Measurements from ENCODE around the gene DOK5. TPM values are rescaled to one million over a fixed set of nuclear protein-coding genes. Genes with fewer than 3 reads are reported as not detected.

The DOK5 gene
- total RNA-seq, 1 donor = 14.1 TPM

- Histone ChIP-seq H3K4me3 (ENCODE audit: insufficient read depth, low read length) (no peak overlapping the region), H2AFZ (ENCODE audit: low read length) (no peak overlapping the region), H3K4me2 (ENCODE audit: insufficient read depth, low read length) (no peak overlapping the region), H3K79me2 (ENCODE audit: insufficient read depth, low read length) (no peaks in the 10 kb centered on the region), H3K27ac (ENCODE audit: low read depth, low read length) (no peak overlapping the region), H4K20me1 (ENCODE audit: insufficient read depth, low read length) (no peaks in the 10 kb centered on the region), H3K36me3 (ENCODE audit: insufficient read depth, low read length) (no peaks in the 10 kb centered on the region), H3K9me3 (ENCODE audit: low read depth, low read length) (no peaks in the 10 kb centered on the region), H3K27me3 (ENCODE audit: insufficient read depth, low read length) (peaks cover 6% of the 10 kb centered on the region), H3K4me1 (ENCODE audit: insufficient read depth, low read length) (no peaks in the 10 kb centered on the region)
- DNase-seq (ENCODE audit: insufficient read length, low spot score, missing footprints) = no peak
- TF ChIP-seq CTCF (IDR thresholded peaks at IDR 0.05; ENCODE audit: extremely low read depth, low read depth, low read length) = no peak
Measured at GRCh38 chr20:54450207-54450606, 25.2 kb upstream of the DOK5 start.

DNA sequence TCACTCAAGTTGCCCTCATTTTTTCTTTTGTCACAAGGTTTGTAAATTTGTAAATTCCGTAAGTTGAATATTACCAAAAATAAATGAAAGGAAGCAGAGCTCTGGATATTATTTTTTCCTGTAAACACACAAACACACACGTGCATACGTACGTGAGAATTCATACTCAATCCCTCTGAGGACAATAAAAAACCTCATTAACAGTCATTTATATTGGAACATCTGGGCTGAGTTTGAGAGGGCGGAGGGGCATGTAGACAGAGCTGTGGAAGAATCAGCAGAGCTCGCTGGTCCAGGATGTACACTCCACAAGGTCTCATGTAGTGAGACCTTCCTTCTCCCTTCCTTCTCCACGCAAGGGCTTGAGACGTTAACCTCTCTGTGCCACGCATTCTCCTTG, 24.2 kb upstream of the DOK5 start:
- Histone ChIP-seq H3K27me3 (ENCODE audit: insufficient read depth, low read length) (peaks cover 6% of the 10 kb centered on the region), H4K20me1 (ENCODE audit: insufficient read depth, low read length) (no peaks in the 10 kb centered on the region), H3K4me1 (ENCODE audit: insufficient read depth, low read length) (no peaks in the 10 kb centered on the region), H3K9me3 (ENCODE audit: low read depth, low read length) (no peaks in the 10 kb centered on the region), H3K79me2 (ENCODE audit: insufficient read depth, low read length) (no peaks in the 10 kb centered on the region), H3K27ac (ENCODE audit: low read depth, low read length) (no peak overlapping the region), H3K4me2 (ENCODE audit: insufficient read depth, low read length) (no peak overlapping the region), H3K36me3 (ENCODE audit: insufficient read depth, low read length) (no peaks in the 10 kb centered on the region), H2AFZ (ENCODE audit: low read length) (no peak overlapping the region), H3K4me3 (ENCODE audit: insufficient read depth, low read length) (no peak overlapping the region)
- DNase-seq (ENCODE audit: insufficient read length, low spot score, missing footprints) = no peak
- no peak for TF ChIP-seq CTCF (IDR thresholded peaks at IDR 0.05; ENCODE audit: extremely low read depth, low read depth, low read length)

DNA sequence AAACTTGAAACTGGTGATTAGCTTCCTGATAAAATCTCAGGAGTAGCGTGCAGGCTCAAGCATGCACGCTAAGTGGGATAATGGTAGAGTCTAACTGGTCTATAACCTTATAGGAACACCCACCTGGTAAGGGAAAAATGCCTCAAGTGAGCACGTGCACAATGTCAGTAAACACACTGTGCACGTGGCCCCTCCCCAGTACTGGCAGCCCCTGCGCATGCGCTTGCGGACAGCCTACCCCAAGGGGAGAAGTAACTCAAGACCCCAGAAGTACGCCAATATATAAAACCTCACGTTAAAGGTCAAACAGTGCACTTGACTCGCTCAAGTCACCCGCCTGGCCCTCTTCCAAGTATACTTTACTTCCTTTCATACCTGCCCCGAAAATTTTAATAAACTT, 23.1 kb upstream of the DOK5 start:
- Histone ChIP-seq H3K79me2 (ENCODE audit: insufficient read depth, low read length) (no peaks in the 10 kb centered on the region), H2AFZ (ENCODE audit: low read length) (no peak overlapping the region), H3K9me3 (ENCODE audit: low read depth, low read length) (no peaks in the 10 kb centered on the region), H3K27me3 (ENCODE audit: insufficient read depth, low read length) (peaks cover 5% of the 10 kb centered on the region), H4K20me1 (ENCODE audit: insufficient read depth, low read length) (no peaks in the 10 kb centered on the region), H3K27ac (ENCODE audit: low read depth, low read length) (no peak overlapping the region), H3K4me3 (ENCODE audit: insufficient read depth, low read length) (no peak overlapping the region), H3K4me1 (ENCODE audit: insufficient read depth, low read length) (no peaks in the 10 kb centered on the region), H3K4me2 (ENCODE audit: insufficient read depth, low read length) (no peak overlapping the region), H3K36me3 (ENCODE audit: insufficient read depth, low read length) (no peaks in the 10 kb centered on the region)
- TF ChIP-seq CTCF (IDR thresholded peaks at IDR 0.05; ENCODE audit: extremely low read depth, low read depth, low read length) = no peak
- DNase-seq (ENCODE audit: insufficient read length, low spot score, missing footprints) = no peak

- H3K4me2 ChIP-seq (ENCODE audit: insufficient read depth, low read length) = no peak overlapping the region
- no peaks in the 10 kb centered on the region for H3K9me3 ChIP-seq (ENCODE audit: low read depth, low read length)
- no peak overlapping the region for H2AFZ ChIP-seq (ENCODE audit: low read length)
- H4K20me1 ChIP-seq (ENCODE audit: insufficient read depth, low read length) = no peaks in the 10 kb centered on the region
- H3K79me2 ChIP-seq (ENCODE audit: insufficient read depth, low read length) = no peaks in the 10 kb centered on the region
- TF ChIP-seq CTCF (IDR thresholded peaks at IDR 0.05; ENCODE audit: extremely low read depth, low read depth, low read length) = no peak
- DNase-seq (ENCODE audit: insufficient read length, low spot score, missing footprints) = no peak
- no peaks in the 10 kb centered on the region for H3K27me3 ChIP-seq (ENCODE audit: insufficient read depth, low read length)
- H3K27ac ChIP-seq (ENCODE audit: low read depth, low read length) = no peak overlapping the region
- H3K4me1 ChIP-seq (ENCODE audit: insufficient read depth, low read length) = no peaks in the 10 kb centered on the region
- no peak overlapping the region for H3K4me3 ChIP-seq (ENCODE audit: insufficient read depth, low read length)
- H3K36me3 ChIP-seq (ENCODE audit: insufficient read depth, low read length) = no peaks in the 10 kb centered on the region
Measured at GRCh38 chr20:54454982-54455381, 20.4 kb upstream of the DOK5 start.

All from osteoblast (primary cell).